ENCODE measurements around the gene COL4A2. TPM values are rescaled to one million over a fixed set of nuclear protein-coding genes. Genes with fewer than 3 reads are reported as not detected.
A peak's percentile ranks its signal among the peaks of the same experiment; 100 is the strongest.

The COL4A2 gene
- total RNA-seq, 4 donors from 2014 or later: 75.1 to 322 (median 115) TPM

- Histone ChIP-seq H3K4me3 (peak overlapping the region in 3 of 4 donors; percentile 58 to 79 (median 69)), H3K27ac (peak overlapping the region; percentile 88 to 98 (median 94)), H3K9me3 (no peaks in the 10 kb centered on the region), H3K27me3 (peaks cover 37% of the 10 kb centered on the region), H3K4me1 (peaks cover 0 to 41% (median 21%) of the 10 kb centered on the region in 4 donors), H3K36me3 (no peaks in the 10 kb centered on the region)
- in situ Hi-C loops (cut with MboI; ENCODE audit: low pct_ligation_motif_present in 1 of 4, low pct_unique_long_range_greater_than_20kb in 1 of 4, low sequenced_read_pairs in 3 of 4): no loop called here
- no peak for TF ChIP-seq EP300 (IDR thresholded peaks at IDR 0.05; ENCODE audit: low read depth)
- TF ChIP-seq CTCF (IDR thresholded peaks at IDR 0.05): no peak
- no peak for TF ChIP-seq POLR2AphosphoS5 (IDR thresholded peaks at IDR 0.05)
- no peak for TF ChIP-seq POLR2A (IDR thresholded peaks at IDR 0.05)
- no peak for DNase-seq
- WGBS, 2 donors (ENCODE audit: low coverage in 1 of 2): 25 to 48% methylated on average over 1 to 4 of the region's 4 CpGs
- intact Hi-C loops (cut with DNase I; ENCODE audit: low total_unique reads): loop anchor here (5.0 to 10.0 kb wide), 3 partner anchors 37 to 110 kb away; no protein-coding TSS in a partner anchor
These were observed 2.1 kb upstream of the COL4A2 start for GRCh38 chr13:110305001-110305400.

DNA sequence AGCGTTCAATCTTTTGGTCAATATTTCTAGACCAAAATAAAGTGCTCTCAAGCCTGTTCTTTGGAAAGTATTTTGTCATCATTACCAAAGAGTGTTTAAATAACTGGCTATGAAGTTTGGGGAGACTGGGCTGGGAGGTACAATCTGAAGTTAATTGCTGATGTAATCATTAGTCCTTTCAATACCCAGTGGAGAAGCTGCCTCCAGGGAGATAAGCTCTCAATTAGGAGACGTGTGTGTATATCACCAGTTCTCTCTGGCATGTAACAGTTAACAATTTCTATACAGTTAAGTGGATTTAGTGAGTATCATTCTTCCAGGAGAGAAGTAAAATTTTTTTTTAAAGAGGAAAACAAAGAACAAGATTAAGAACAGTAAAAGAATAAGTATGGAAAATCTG, 1.5 kb upstream of the COL4A2 start:
- TF ChIP-seq EP300 (IDR thresholded peaks at IDR 0.05; ENCODE audit: low read depth): no peak
- no peak for TF ChIP-seq CTCF (IDR thresholded peaks at IDR 0.05)
- TF ChIP-seq POLR2AphosphoS5 (IDR thresholded peaks at IDR 0.05): no peak
- TF ChIP-seq POLR2A (IDR thresholded peaks at IDR 0.05): no peak
- no peaks in the 10 kb centered on the region for H3K9me3 ChIP-seq
- no peaks in the 10 kb centered on the region for H3K36me3 ChIP-seq
- peak overlapping the region; percentile 58 to 88 (median 74) for H3K4me3 ChIP-seq
- in situ Hi-C loops (cut with MboI; ENCODE audit: low pct_ligation_motif_present in 1 of 4, low pct_unique_long_range_greater_than_20kb in 1 of 4, low sequenced_read_pairs in 3 of 4): no loop called here
- intact Hi-C loops (cut with DNase I; ENCODE audit: low total_unique reads): loop anchor here (5.0 to 10.0 kb wide), 3 partner anchors 37 to 109 kb away; no protein-coding TSS in a partner anchor
- H3K27ac ChIP-seq: peak overlapping the region; percentile 88 to 98 (median 94)
- H3K4me1 ChIP-seq: peaks cover 0 to 41% (median 22%) of the 10 kb centered on the region in 4 donors
- peaks cover 37% of the 10 kb centered on the region for H3K27me3 ChIP-seq
- WGBS, 2 donors (ENCODE audit: low coverage in 1 of 2): 53 to 55% methylated on average over 2 of the region's 2 CpGs
- no peak for DNase-seq

- H3K4me3 ChIP-seq: peak overlapping the region; percentile 58 to 88 (median 74)
- intact Hi-C loops (cut with DNase I; ENCODE audit: low total_unique reads): loop anchor here (5.0 to 10.0 kb wide), 3 partner anchors 36 to 109 kb away; no protein-coding TSS in a partner anchor
- peak overlapping the region; percentile 88 to 98 (median 94) for H3K27ac ChIP-seq
- H3K4me1 ChIP-seq: peaks cover 0 to 41% (median 24%) of the 10 kb centered on the region in 4 donors
- DNase-seq: no peak
- no peaks in the 10 kb centered on the region for H3K9me3 ChIP-seq
- H3K36me3 ChIP-seq: no peaks in the 10 kb centered on the region
- in situ Hi-C loops (cut with MboI; ENCODE audit: low pct_ligation_motif_present in 1 of 4, low pct_unique_long_range_greater_than_20kb in 1 of 4, low sequenced_read_pairs in 3 of 4): no loop called here
- peaks cover 37% of the 10 kb centered on the region for H3K27me3 ChIP-seq
- peak in 2 of 3 donors; percentile 7 to 15 for TF ChIP-seq POLR2AphosphoS5 (IDR thresholded peaks at IDR 0.05)
- TF ChIP-seq EP300 (IDR thresholded peaks at IDR 0.05; ENCODE audit: low read depth): no peak
- 8 to 21% methylated on average over 6 of the region's 6 CpGs for WGBS, 2 donors (ENCODE audit: low coverage in 1 of 2)
These were observed 1.1 kb upstream of the COL4A2 start for GRCh38 chr13:110305949-110306339.

GRCh38 chr13:110306340-110306959, 634 bp upstream of the COL4A2 start:
- no peaks in the 10 kb centered on the region for H3K36me3 ChIP-seq
- no peaks in the 10 kb centered on the region for H3K9me3 ChIP-seq
- intact Hi-C loops (cut with DNase I; ENCODE audit: low total_unique reads): loop anchor here (5.0 to 10.0 kb wide), 3 partner anchors 36 to 108 kb away; no protein-coding TSS in a partner anchor
- WGBS, 2 donors (ENCODE audit: low coverage in 1 of 2): 13 to 35% methylated on average over 5 to 46 of the region's 53 CpGs
- peaks cover 0 to 40% (median 26%) of the 10 kb centered on the region in 4 donors for H3K4me1 ChIP-seq
- peak overlapping the region; percentile 58 to 88 (median 74) for H3K4me3 ChIP-seq
- peak overlapping the region; percentile 88 to 98 (median 94) for H3K27ac ChIP-seq
- in situ Hi-C loops (cut with MboI; ENCODE audit: low pct_ligation_motif_present in 1 of 4, low pct_unique_long_range_greater_than_20kb in 1 of 4, low sequenced_read_pairs in 3 of 4): no loop called here
- DNase-seq: no peak
- no peak for TF ChIP-seq POLR2AphosphoS5 (IDR thresholded peaks at IDR 0.05)
- TF ChIP-seq CTCF (IDR thresholded peaks at IDR 0.05): no peak
- no peak for TF ChIP-seq POLR2A (IDR thresholded peaks at IDR 0.05)
- no peak for TF ChIP-seq EP300 (IDR thresholded peaks at IDR 0.05; ENCODE audit: low read depth)
- H3K27me3 ChIP-seq: peaks cover 37% of the 10 kb centered on the region

Measured in transverse colon (tissue), 4 donors.